Right cardiac atrium (tissue), 5 donors: Measurements from ENCODE around the gene DSCAML1. TPM values are rescaled to one million over a fixed set of nuclear protein-coding genes. Genes with fewer than 3 reads are reported as not detected.

Source experiments
- ATAC-seq, 2 donors: fragments of 200-7000 bp; cut with Tn5 transposase; one replicate each; pipeline versions ENCODE4 v1.8.0 to v1.9.1; 2020; ENCODE audit warnings: moderate library complexity in 2 of 2, mild to moderate bottlenecking in 1 of 2
- DNase-seq, 3 donors: peaks; one replicate each; pipeline ENCODE4 v3.0.0-alpha.2; 2020
- H3K27ac ChIP-seq: one replicate; pipeline ENCODE4 v1.5.1; 2013; ENCODE audit warnings: mild to moderate bottlenecking, low read length, control low read depth, moderate library complexity
- H3K27me3 ChIP-seq: one replicate; pipeline ENCODE4 v1.6.1; 2013; ENCODE audit not compliant: control insufficient read depth, insufficient read depth
- H3K4me1 ChIP-seq: one replicate; pipeline ENCODE4 v1.6.1; 2013; ENCODE audit warnings: low read length; ENCODE audit not compliant: control insufficient read depth, insufficient read depth
- H3K4me3 ChIP-seq: one replicate; pipeline ENCODE4 v1.5.1; 2013; ENCODE audit warnings: low read length, control low read depth
- H3K9me3 ChIP-seq: one replicate; pipeline ENCODE4 v1.6.1; 2013; ENCODE audit warnings: low read length; ENCODE audit not compliant: control insufficient read depth
- WGBS: extraction: QIAGEN DNeasy Blood & Tissue Kit; methylation state at CpG from one replicate; pipeline ENCODE4 v1.1.7; 2013; 5-methylcytosine and 5-hydroxymethylcytosine counted together
- intact Hi-C, 4 donors: fragments of 100-400 bp; cut with DNase I; formaldehyde crosslinking; loops; one replicate each; pipeline versions ENCODE4 v1.11.0 to v1.14.0; 2022 to 2023
- polyA plus RNA-seq: library from polyadenylated mRNA; stranded (reverse); fragments of 200-250 nt; gene quantifications from one replicate; pipeline ENCODE4 v1.2.3, GENCODE V29; 2013
- total RNA-seq, 4 donors: library from RNA; stranded (reverse); fragmentation: NEBNext Ultra II Directional; extraction: Animal tissue kit (Norgen Biotek cat#: 25700); gene quantifications; one replicate each; pipeline ENCODE4 v1.2.1, GENCODE V29; 2021
- donor health status: healthy with polysubstance abuse.
- donor health status: DM: no; HTN: yes; CAD: no.
- donor health status: DM: no; HTN: no; CAD: no.
- donor health status: DM: no; HTN: yes; CAD: no; lungs with severe emphysema.
- donor health status: DM: yes; HTN: yes; CAD: no.

Gene DSCAML1
- total and polyA plus RNA-seq, 5 donors = 0.45 to 1.4 (median 0.96) TPM

DNA sequence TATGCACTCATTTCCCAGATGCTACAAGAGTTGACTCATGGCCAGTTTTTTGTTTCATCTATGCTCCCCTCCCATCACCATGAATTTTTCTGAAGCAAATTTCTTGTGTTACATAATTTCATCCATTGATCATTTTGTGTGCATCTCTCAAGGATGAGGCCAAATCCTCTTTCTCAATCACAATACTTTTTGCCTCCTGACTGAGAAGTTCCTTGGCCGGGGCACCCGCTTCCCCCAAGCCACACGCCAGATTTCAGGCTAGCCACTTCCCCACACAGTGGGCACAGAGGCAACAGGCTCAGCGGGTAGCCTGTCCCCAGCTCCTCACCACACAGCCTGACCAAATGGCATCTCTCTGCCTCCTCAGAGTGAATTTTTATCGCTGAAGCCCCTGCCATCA, 9.8 kb upstream of the DSCAML1 start:
- intact Hi-C loops = loop anchor here (5.0 to 10.0 kb wide), 2 partner anchors 248 to 365 kb away; no protein-coding TSS in a partner anchor
- Histone ChIP-seq H3K4me1 (no peaks in the 10 kb centered on the region), H3K9me3 (no peaks in the 10 kb centered on the region), H3K27ac (no peak overlapping the region), H3K4me3 (no peak overlapping the region), H3K27me3 (no peaks in the 10 kb centered on the region)
- WGBS = 79% methylated on average over 5 of the region's 5 CpGs
- no peak for DNase-seq
- no peak for ATAC-seq

DNA sequence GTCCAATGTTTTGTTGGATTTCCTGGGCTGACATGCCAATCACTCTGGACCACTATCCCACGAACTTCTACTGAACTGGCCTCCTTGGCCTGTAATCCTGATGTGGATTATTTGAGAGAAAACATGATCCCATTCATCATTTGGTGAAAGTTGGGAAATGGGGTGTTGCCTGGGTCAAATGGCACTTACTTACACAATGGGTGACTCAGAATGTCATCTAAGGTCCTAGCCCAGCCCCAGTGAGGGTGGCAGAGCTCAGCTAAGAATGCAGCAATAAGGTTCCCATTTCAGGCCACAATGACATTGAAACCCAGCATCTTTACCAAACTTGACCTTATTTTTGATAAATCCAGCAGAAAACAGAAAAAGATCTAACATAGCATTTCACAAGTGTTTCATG, 8.0 kb upstream of the DSCAML1 start:
- H3K9me3 ChIP-seq = no peaks in the 10 kb centered on the region
- 49% methylated on average over 1 of the region's 1 CpG for WGBS
- ATAC-seq (peak in 1 of 2 donors; percentile 15), DNase-seq (no peak)
- no peaks in the 10 kb centered on the region for H3K27me3 ChIP-seq
- intact Hi-C loops = loop anchor here (5.0 to 10.0 kb wide), 2 partner anchors 250 to 363 kb away; no protein-coding TSS in a partner anchor
- H3K4me1 ChIP-seq = no peaks in the 10 kb centered on the region
- no peak overlapping the region for H3K4me3 ChIP-seq
- H3K27ac ChIP-seq = no peak overlapping the region

DNA sequence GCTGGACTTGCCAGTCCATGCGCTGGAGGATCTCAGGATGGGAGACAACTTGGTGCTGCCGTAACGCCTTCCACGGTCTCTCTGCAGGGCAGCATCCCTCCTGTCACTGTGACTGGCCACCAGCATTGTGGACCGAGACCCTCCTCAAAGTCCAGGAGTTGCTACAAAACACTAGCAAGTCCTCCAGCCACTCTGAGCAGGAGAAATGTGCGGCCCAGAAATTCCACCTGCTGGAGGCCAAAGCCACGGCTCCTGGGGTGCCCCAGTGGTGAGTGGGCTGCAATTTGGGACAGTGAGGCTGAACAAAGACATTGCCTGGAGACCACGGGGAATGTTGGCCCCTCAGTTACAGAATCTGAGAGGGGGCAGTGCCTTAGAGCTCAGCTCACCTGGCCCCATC, 6.9 kb upstream of the DSCAML1 start:
- WGBS = 92% methylated on average over 8 of the region's 8 CpGs
- Histone ChIP-seq H3K4me3 (no peak overlapping the region), H3K4me1 (no peaks in the 10 kb centered on the region), H3K27ac (no peak overlapping the region), H3K9me3 (no peaks in the 10 kb centered on the region), H3K27me3 (no peaks in the 10 kb centered on the region)
- intact Hi-C loops = loop anchor here in 1 of 4 donors (10.0 kb wide), 1 partner anchor 251 kb away; no protein-coding TSS in a partner anchor
- ATAC-seq = no peak
- DNase-seq = no peak

DNA sequence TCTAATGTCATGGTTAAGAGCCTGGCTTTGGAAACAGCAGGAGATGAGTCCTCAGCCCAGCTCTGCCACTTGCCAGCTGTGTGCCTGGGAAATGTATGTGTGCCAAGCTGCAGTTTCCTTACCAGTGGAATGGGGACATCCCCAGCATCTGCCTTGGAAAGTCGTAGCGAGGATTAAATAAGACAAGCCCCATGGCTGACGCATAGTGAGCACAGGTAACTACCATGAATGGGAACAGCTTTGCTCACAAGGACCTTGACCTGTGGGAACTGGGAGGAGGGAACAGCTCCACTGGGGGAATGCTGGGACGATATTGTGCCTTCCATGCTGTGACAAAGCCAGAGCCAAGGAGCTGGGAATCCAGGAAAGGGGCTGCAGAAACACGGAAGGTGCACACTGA, 2.6 kb upstream of the DSCAML1 start:
- no peak for ATAC-seq
- Histone ChIP-seq H3K27me3 (no peaks in the 10 kb centered on the region), H3K9me3 (no peaks in the 10 kb centered on the region), H3K4me1 (peaks cover 2% of the 10 kb centered on the region), H3K27ac (no peak overlapping the region), H3K4me3 (no peak overlapping the region)
- WGBS = 68% methylated on average over 5 of the region's 5 CpGs
- no peak for DNase-seq
- intact Hi-C loops = loop anchor here in 1 of 4 donors (10.0 kb wide), 1 partner anchor 255 kb away; no protein-coding TSS in a partner anchor

DNA sequence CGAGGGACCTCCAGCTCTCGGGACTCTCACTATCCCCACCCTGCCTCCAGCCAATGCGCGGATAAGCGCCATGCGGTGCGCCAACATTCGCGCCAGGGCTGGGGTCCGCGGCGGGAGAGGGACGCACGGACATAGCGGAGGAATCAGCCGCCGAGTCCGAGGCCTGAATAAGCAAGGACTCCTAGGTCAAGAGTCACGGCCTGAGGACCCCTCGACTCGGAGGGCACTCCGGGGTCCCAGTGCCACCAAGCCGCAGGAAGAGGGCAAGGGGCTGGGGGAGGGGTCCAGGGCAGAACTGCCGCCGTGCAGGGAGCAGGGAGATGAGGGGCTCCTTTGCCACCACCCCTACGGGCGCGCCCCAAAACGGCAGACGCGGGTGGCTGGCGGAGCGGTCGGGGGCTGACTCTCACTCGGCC, 552 bp downstream of the DSCAML1 start:
- Histone ChIP-seq H3K27ac (no peak overlapping the region), H3K27me3 (no peaks in the 10 kb centered on the region), H3K4me3 (peak overlapping the region; percentile 36), H3K4me1 (peaks cover 2% of the 10 kb centered on the region), H3K9me3 (no peaks in the 10 kb centered on the region)
- ATAC-seq (no peak), DNase-seq (no peak)
- WGBS = 1% methylated on average over 35 of the region's 35 CpGs
- intact Hi-C loops = no loop called here

DNA sequence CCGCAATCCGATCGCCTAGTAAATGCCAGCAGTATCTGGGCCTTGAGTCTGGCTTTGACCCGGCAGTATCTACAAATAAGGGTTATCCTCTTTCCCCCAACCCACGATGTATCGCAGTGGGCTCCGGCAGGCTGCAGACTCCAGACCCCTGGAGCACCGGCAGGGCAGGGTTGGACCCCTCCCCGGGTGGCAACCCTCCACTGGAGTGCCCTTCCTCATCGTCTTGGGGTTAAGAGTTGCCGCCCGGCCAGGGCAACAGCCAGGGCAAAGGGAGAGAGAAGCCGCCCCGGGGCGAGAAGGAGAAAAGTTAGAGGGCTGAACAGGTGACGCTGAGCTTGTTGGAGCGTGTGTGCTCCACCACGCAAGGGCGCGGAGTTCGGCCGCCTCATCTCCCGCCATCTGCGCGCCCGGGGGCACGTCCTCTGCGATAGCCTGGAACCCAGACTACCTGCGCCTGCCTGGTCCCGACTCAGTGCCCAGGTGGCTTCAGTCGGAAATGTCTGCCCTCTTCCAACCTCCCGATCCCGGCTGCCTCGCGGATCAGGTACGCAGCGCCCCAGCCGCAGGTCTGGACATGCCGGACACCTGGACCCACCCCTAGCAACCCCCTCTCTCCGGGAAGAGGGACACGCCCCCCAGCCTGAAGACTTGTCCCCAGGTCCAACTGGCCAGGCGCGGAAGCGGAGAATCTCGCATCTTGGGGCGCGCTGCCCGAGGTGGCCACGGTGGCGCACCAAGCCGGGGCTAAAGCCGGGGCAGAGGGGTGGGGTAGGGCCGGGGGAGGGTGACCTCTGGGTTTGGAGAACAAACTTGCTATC, 1.2 kb downstream of the DSCAML1 start:
- H3K4me3 ChIP-seq = peak overlapping the region; percentile 36
- H3K9me3 ChIP-seq = no peaks in the 10 kb centered on the region
- DNase-seq (no peak), ATAC-seq (no peak)
- WGBS = 6% methylated on average over 53 of the region's 53 CpGs
- peaks cover 2% of the 10 kb centered on the region for H3K4me1 ChIP-seq
- intact Hi-C loops = no loop called here
- H3K27ac ChIP-seq = no peak overlapping the region
- no peaks in the 10 kb centered on the region for H3K27me3 ChIP-seq

DNA sequence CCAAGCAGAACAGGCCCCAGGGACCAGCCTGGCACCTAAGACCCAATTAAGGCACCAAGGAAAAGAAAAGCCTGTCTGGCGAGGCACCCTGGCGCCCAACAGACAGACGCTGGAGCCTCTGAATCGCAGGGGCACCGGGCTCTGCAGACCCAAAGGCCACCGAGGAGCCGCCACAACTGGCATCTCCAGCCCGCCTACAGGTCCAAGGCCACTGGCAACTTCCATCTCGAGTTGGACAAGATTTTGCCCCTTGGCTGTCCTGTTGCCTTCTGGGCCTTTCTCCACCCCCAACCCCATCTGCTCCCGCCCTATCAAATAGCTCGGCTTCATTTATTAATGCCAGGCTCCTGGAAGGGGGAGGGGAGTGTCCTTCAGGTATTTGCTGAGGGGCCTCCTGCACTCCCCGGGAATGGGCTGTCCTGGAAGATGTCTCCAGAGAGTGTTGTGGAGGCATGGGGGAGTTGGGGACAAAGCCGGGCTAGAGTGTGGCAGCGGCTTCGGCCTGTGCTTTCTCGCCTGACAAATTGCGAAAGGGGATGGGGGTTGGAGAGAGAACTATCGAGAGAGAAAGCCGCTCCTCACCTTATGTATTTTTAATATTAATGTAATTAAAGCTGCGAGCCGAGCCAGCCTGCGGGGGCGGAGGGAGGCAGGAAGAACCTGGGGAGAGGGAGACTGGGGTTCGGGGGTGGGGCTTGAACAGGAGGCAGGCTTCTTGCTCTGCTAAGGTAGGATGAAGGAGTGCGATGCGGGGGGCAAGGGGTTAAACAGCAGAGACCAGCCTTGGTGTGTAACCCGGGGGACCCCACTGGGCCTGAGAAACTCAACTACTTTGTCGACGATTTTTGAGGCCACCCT, 2.0 kb downstream of the DSCAML1 start:
- no peaks in the 10 kb centered on the region for H3K27me3 ChIP-seq
- H3K27ac ChIP-seq = no peak overlapping the region
- H3K9me3 ChIP-seq = no peaks in the 10 kb centered on the region
- 46% methylated on average over 29 of the region's 29 CpGs for WGBS
- intact Hi-C loops = no loop called here
- H3K4me1 ChIP-seq = peaks cover 2% of the 10 kb centered on the region
- H3K4me3 ChIP-seq = no peak overlapping the region
- no peak for DNase-seq
- ATAC-seq = no peak

DNA sequence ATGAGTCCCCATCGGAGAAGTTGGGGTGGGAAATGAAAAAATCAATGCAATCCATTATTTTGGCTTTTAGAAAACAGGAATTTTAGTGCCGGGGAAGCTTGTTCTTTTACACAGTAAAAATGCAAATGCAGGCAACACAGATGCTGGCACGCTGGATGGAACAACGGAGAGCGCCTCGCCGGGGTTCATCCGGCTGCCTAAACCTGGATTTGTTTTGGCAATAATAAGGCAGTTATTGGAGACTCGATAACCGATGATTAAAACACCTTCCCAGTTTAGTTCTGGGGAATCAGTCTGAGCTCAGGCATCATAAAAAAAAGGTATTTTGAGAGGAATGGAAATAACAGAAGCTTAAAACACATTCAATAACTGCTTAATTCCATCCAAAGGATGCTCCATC, 2.9 kb downstream of the DSCAML1 start:
- intact Hi-C loops = no loop called here
- ATAC-seq (no peak), DNase-seq (no peak)
- Histone ChIP-seq H3K4me1 (peaks cover 2% of the 10 kb centered on the region), H3K27ac (no peak overlapping the region), H3K27me3 (no peaks in the 10 kb centered on the region), H3K4me3 (no peak overlapping the region), H3K9me3 (no peaks in the 10 kb centered on the region)
- WGBS = 88% methylated on average over 10 of the region's 10 CpGs

DNA sequence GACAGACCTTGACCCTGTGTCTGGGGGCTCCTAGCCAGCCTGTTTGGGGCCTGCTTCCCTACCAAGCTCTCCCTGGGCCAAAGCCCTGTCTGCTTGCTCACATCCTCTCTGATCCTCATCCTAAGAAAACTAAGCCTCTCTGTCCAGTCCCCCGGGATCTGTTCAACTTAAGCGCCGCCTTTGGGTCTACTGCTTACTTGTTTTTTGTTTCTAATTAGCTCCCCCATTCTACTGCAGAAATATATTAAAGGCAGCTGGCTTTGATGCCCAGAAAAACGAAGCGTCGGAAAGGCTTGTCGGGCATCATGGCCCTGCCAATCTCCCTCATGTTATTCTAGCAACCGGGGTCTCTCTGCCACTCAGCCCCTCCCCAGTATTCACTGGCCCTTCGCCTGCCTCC, 3.4 kb downstream of the DSCAML1 start:
- intact Hi-C loops = no loop called here
- Histone ChIP-seq H3K4me3 (no peak overlapping the region), H3K9me3 (no peaks in the 10 kb centered on the region), H3K27me3 (no peaks in the 10 kb centered on the region), H3K4me1 (peaks cover 2% of the 10 kb centered on the region), H3K27ac (no peak overlapping the region)
- DNase-seq = no peak
- WGBS = 92% methylated on average over 9 of the region's 9 CpGs
- no peak for ATAC-seq

DNA sequence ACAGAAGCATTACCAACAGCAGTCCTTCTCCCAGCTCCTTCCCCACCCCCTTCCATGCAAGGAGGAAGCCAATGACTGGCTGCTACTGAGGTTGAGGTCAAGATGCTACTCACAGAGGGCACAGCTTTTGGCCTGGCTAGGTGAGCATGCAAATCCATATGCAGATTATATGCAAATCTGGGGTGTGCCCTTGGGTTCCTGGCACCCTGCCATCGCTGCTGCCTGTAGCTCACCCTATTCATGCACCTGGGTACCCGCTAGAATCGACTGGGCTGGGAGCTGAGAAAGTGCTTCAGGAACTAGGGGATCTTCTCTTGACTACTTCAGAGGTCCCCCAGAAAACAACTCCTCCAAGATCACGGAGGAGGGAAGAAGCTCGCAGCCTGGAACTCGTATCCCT, 4.0 kb downstream of the DSCAML1 start:
- H3K9me3 ChIP-seq = no peaks in the 10 kb centered on the region
- H3K4me3 ChIP-seq = no peak overlapping the region
- H3K27me3 ChIP-seq = no peaks in the 10 kb centered on the region
- peaks cover 2% of the 10 kb centered on the region for H3K4me1 ChIP-seq
- H3K27ac ChIP-seq = no peak overlapping the region
- WGBS = 88% methylated on average over 6 of the region's 6 CpGs
- no peak for DNase-seq
- no peak for ATAC-seq
- intact Hi-C loops = no loop called here

DNA sequence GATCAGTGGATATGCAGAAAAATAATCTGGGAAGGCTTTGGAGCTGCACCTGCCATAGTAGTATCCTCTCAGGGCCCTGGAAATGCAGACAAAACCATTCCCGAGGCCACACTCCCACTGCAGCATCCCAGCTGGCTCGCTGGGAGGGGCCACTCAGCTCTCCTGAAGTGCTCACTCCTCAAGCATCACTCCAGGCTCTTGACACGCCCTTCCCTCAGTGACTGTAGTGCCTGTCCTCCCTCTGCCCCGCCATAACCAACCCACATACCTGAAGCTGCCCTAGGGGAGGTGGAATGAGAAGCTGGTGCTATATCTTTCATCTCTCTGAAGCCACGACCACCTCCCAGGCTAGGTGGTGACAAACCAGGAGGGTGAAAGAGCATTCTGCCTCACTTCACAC, 4.8 kb downstream of the DSCAML1 start:
- Histone ChIP-seq H3K4me3 (no peak overlapping the region), H3K9me3 (no peaks in the 10 kb centered on the region), H3K27me3 (no peaks in the 10 kb centered on the region), H3K4me1 (peaks cover 2% of the 10 kb centered on the region), H3K27ac (no peak overlapping the region)
- no peak for DNase-seq
- intact Hi-C loops = no loop called here
- WGBS = 88% methylated on average over 5 of the region's 5 CpGs
- no peak for ATAC-seq
